Neural crest cell (in vitro differentiated cells): ENCODE data around the gene FRAT1. TPM values are rescaled to one million over a fixed set of nuclear protein-coding genes. Genes with fewer than 3 reads are reported as not detected.

ENCODE experiments used
- DNase-seq: peaks from one replicate; pipeline ENCODE4 v3.0.0; 2021; ENCODE audit warnings: low read depth, mixed read lengths, low spot score
- H3K27ac Mint-ChIP-seq: one replicate; pipeline ENCODE4 v1.8.0; 2021; ENCODE audit warnings: mild to moderate bottlenecking, mixed read lengths; ENCODE audit not compliant: unreplicated experiment
- H3K27me3 Mint-ChIP-seq: 2 replicates; pipeline ENCODE4 v1.8.0; 2021; ENCODE audit warnings: low read depth, mild to moderate bottlenecking, mixed read lengths
- H3K36me3 Mint-ChIP-seq: 2 replicates; pipeline ENCODE4 v1.8.0; 2021; ENCODE audit warnings: low read depth, mild to moderate bottlenecking, mixed read lengths
- H3K4me1 Mint-ChIP-seq: 2 replicates; pipeline ENCODE4 v1.8.0; 2021; ENCODE audit warnings: mixed read lengths
- H3K4me3 Mint-ChIP-seq: one replicate; pipeline ENCODE4 v1.8.0; 2021; ENCODE audit warnings: mild to moderate bottlenecking, mixed read lengths
- H3K9me3 Mint-ChIP-seq: 2 replicates; pipeline ENCODE4 v1.8.0; 2021; ENCODE audit warnings: mixed read lengths
- long read RNA-seq: library from polyadenylated mRNA; unstranded; transcript quantifications from one replicate; pipeline ENCODE4 v2.0.0, GENCODE V29; 2020
- total RNA-seq: library from RNA; stranded (reverse); gene quantifications from 2 replicates; pipeline ENCODE4 v1.2.1, GENCODE V29; 2021
- TF ChIP-seq, protein P1 (sequence below): fragments of 200-600 bp; sonication (generic); conservative IDR thresholded peaks from 2 replicates; pipeline ENCODE4 v1.5.0; 2021; ENCODE audit warnings: antibody characterized with exemption, mild to moderate bottlenecking

FRAT1 gene, protein sequence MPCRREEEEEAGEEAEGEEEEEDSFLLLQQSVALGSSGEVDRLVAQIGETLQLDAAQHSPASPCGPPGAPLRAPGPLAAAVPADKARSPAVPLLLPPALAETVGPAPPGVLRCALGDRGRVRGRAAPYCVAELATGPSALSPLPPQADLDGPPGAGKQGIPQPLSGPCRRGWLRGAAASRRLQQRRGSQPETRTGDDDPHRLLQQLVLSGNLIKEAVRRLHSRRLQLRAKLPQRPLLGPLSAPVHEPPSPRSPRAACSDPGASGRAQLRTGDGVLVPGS
- total RNA-seq, result 1.6 and 2.2 TPM in 2 replicates
- long read RNA-seq, result 0 reads

DNA sequence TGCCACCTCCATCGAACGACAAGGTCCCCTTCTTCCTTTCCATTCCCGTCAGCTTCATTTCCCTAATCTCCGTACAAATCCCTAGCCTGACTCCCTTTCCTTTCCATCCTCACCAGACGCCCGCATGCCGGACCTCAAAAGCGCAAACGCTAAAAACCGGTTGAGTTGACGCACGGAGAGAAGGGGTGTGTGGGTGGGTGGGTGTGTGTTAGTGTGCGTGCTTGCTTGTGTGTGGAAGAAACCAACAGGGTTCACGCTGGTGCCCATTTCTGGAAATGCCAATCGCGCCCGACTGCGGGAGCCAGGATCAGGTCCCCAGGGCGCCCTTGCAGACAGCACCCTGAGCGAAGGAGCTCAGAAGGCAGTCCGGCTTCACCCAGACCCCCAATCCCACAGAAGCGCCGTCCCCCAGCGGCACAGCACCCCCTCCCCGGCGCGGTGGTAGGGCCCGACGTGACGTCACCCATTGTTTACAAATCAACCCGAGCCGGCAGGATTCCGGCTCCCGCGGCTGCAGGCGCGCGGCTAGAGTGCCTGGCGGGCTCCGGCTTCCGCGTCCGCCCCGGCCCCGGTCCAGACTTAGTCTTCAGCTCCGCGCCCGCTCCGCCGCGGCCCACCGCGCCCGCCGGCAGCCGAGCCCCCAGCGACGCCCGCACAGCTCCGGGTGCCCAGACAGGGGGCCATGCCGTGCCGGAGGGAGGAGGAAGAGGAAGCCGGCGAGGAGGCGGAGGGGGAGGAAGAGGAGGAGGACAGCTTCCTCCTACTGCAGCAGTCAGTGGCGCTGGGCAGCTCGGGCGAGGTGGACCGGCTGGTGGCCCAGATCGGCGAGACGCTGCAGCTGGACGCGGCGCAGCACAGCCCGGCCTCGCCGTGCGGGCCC is at the start of gene FRAT1:
TSS of gene FRAT1 (plus strand) at position 500 of the 880 bp plus-strand sequence. CDS start at position 683, 183 bp downstream.
- peaks cover 61% of the 10 kb centered on the region for H3K27me3 Mint-ChIP-seq
- peak within 1 kb of the TSS; percentile 96 for H3K4me3 Mint-ChIP-seq
- peak within 1 kb of the TSS; percentile 100 for H3K27ac Mint-ChIP-seq
- H3K36me3 Mint-ChIP-seq, result no peaks in the 10 kb centered on the region
- H3K9me3 Mint-ChIP-seq, result no peaks in the 10 kb centered on the region
- H3K4me1 Mint-ChIP-seq, result peaks cover 25% of the 10 kb centered on the region
- DNase-seq, result peak; percentile 88
- TF ChIP-seq, protein P1, sequence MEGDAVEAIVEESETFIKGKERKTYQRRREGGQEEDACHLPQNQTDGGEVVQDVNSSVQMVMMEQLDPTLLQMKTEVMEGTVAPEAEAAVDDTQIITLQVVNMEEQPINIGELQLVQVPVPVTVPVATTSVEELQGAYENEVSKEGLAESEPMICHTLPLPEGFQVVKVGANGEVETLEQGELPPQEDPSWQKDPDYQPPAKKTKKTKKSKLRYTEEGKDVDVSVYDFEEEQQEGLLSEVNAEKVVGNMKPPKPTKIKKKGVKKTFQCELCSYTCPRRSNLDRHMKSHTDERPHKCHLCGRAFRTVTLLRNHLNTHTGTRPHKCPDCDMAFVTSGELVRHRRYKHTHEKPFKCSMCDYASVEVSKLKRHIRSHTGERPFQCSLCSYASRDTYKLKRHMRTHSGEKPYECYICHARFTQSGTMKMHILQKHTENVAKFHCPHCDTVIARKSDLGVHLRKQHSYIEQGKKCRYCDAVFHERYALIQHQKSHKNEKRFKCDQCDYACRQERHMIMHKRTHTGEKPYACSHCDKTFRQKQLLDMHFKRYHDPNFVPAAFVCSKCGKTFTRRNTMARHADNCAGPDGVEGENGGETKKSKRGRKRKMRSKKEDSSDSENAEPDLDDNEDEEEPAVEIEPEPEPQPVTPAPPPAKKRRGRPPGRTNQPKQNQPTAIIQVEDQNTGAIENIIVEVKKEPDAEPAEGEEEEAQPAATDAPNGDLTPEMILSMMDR, result no peak

DNA sequence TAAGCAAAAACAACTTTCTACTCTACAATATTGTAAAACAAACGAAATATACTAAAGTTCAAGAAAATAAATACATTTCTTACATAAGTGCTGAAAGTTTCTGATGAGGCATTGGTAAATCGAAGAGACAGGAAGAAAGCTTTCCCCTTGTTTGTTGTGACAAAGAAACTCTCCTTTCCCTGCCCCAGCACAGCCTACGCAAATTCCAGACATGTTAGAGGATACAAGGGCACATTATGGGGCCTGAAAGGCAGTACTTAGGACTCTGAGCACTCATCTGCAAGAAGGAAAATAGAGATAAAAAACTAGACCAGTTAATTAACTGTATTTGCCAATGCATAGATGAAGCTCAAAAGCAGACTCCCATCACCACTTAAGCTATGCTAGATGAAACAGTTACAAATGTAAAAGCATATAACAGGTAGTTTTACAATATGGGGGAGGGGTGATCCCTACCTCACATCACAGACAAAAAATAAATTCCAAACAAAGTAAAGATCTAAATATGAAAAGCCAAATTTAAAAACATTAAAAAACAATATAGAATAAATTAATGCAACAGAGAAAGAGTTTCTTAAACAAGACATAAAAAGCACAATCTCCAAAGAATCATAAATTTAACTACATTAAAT is 48.4 kb upstream of the FRAT1 start:
- no peak for DNase-seq
- Mint-ChIP-seq H3K27ac (peak overlapping the region; percentile 69), H3K4me1 (peaks cover 28% of the 10 kb centered on the region), H3K4me3 (peak overlapping the region; percentile 17), H3K36me3 (peaks cover 26% of the 10 kb centered on the region), H3K9me3 (peaks cover 3% of the 10 kb centered on the region), H3K27me3 (no peaks in the 10 kb centered on the region)
- TF ChIP-seq, protein P1, result no peak

DNA sequence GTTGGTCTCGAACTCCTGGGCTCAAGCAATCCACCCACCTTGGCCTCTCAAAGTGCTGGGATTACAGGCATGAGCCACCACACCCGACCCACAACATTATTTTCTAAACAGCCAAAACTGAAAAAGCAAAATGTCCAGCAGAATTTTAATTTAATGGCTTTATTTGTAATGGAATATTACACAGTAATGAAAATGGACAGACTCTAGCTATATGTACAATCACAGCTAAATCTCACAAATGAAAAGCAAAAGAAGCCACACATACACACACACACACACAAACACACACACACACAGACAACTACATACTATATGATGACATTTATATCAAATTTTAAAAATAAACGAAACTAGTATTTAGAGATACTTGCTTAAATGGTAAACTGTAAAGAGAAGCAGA is 45.4 kb upstream of the FRAT1 start:
- TF ChIP-seq, protein P1, result no peak
- H3K36me3 Mint-ChIP-seq, result peaks cover 11% of the 10 kb centered on the region
- H3K9me3 Mint-ChIP-seq, result no peaks in the 10 kb centered on the region
- H3K27ac Mint-ChIP-seq, result no peak overlapping the region
- no peak for DNase-seq
- H3K27me3 Mint-ChIP-seq, result no peaks in the 10 kb centered on the region
- peaks cover 19% of the 10 kb centered on the region for H3K4me1 Mint-ChIP-seq
- H3K4me3 Mint-ChIP-seq, result no peak overlapping the region

DNA sequence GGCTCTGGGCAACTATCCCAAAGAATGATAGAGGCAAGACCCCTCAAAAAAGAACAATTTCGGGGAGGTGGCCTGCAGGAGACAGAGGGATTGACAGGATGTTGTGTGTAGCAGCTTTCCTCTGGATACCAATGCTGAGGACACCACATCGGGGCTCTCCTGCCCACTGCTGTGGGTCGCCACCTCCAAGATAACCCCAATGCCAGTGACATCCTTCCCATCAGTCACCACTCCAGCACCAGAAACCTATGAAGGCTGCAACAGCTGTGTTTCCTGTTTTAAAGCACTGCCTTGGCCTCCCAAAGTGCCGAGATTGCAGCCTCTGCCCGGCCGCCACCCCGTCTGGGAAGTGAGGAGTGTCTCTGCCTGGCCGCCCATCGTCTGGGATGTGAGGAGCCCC is 44.2 kb upstream of the FRAT1 start:
- H3K27me3 Mint-ChIP-seq, result no peaks in the 10 kb centered on the region
- TF ChIP-seq, protein P1, result no peak
- H3K27ac Mint-ChIP-seq, result no peak overlapping the region
- DNase-seq, result no peak
- peaks cover 9% of the 10 kb centered on the region for H3K36me3 Mint-ChIP-seq
- no peak overlapping the region for H3K4me3 Mint-ChIP-seq
- H3K4me1 Mint-ChIP-seq, result peaks cover 15% of the 10 kb centered on the region
- no peaks in the 10 kb centered on the region for H3K9me3 Mint-ChIP-seq

DNA sequence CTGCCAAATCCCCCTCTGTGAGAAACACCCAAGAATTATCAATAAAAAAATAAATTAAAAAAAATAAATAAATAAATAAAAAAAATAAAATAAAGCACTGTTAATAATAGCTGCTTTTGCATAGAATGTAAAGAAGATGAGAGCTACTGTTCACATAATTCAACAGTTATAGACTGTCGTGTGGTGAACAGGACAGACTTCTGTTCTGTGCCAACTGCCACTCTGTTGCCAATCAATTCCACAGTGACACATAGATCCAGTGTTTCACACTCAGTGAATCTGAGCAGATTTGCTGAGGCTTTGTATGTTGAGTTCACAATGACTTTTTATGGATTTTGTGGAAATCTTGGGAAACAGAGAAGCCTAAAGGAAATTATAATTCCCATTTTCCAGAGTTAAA is 41.5 kb upstream of the FRAT1 start:
- TF ChIP-seq, protein P1, result no peak
- Mint-ChIP-seq H3K9me3 (no peaks in the 10 kb centered on the region), H3K36me3 (peaks cover 2% of the 10 kb centered on the region), H3K27me3 (no peaks in the 10 kb centered on the region), H3K27ac (no peak overlapping the region), H3K4me1 (peaks cover 5% of the 10 kb centered on the region), H3K4me3 (no peak overlapping the region)
- no peak for DNase-seq
